B cell (primary cell): ENCODE data around the gene MRPS34. TPM values are rescaled to one million over a fixed set of nuclear protein-coding genes. Genes with fewer than 3 reads are reported as not detected.
A peak's percentile ranks its signal among the peaks of the same experiment; 100 is the strongest.

Experiments used
- ATAC-seq: fragments of 200-7000 bp; cut with Tn5 transposase; one replicate; pipeline ENCODE4 v1.10.0; 2021; ENCODE audit warnings: low read depth, mild to moderate bottlenecking, moderate number of reproducible peaks, moderate library complexity
- CTCF ChIA-PET: fragments of 350-600 bp; sonication (Branson Sonifier 250); formaldehyde crosslinking; loops from one replicate; lab custom pipeline; 2021; ENCODE audit warnings: antibody characterized with exemption, inconsistent platforms; lab: Charles Lee
- POLR2A ChIA-PET: fragments of 350-600 bp; sonication (Branson Sonifier 250); formaldehyde crosslinking; loops from one replicate; lab custom pipeline; 2021; ENCODE audit warnings: antibody characterized with exemption; lab: Charles Lee
- DNase-seq: peaks from one replicate; pipeline ENCODE4 v3.0.0; 2013
- H2AFZ ChIP-seq: 2 replicates; pipeline ENCODE4 v1.6.1; 2012; ENCODE audit warnings: mild to moderate bottlenecking, low read depth, low read length; ENCODE audit not compliant: insufficient read depth, poor library complexity, severe bottlenecking
- H3K27ac ChIP-seq, 2 donors: 1 replicate in 1 of 2; 2 replicates in 1 of 2; pipeline ENCODE4 v1.5.1; 2012 to 2013; ENCODE audit warnings: low read length in 2 of 2, mild to moderate bottlenecking in 2 of 2, moderate library complexity in 1 of 2
- H3K27me3 ChIP-seq, 4 experiments: fragments of 200-600 bp in 1 of 4; sonication (generic) in 1 of 4; replicated peaks in 1 of 4; 1 replicate in 2 of 4; 2 replicates in 2 of 4; pipeline versions ENCODE4 v1.6.1 to v1.7.0; 2013 to 2016; ENCODE audit warnings: low read length in 3 of 4, mild to moderate bottlenecking in 2 of 4, mixed read lengths in 1 of 4, moderate library complexity in 1 of 4; ENCODE audit not compliant: insufficient read depth in 4 of 4, control insufficient read depth in 3 of 4; ENCODE audit errors: control extremely low read depth in 1 of 4
- H3K36me3 ChIP-seq, 2 experiments: replicated peaks in 1 of 2; 1 replicate in 1 of 2; 2 replicates in 1 of 2; pipeline versions ENCODE4 v1.6.1 to v1.7.1; 2013; ENCODE audit warnings: low read length in 1 of 2; ENCODE audit not compliant: insufficient read depth in 2 of 2, control insufficient read depth in 1 of 2; ENCODE audit errors: control extremely low read depth in 1 of 2, extremely low read depth in 1 of 2
- H3K4me1 ChIP-seq, 2 donors: fragments of 200-600 bp in 1 of 2; sonication (generic) in 1 of 2; 1 replicate in 1 of 2; 2 replicates in 1 of 2; pipeline versions ENCODE4 v1.5.1 to v1.6.1; 2013 to 2017; ENCODE audit warnings: low read length in 2 of 2; ENCODE audit not compliant: control insufficient read depth in 2 of 2, insufficient read depth in 2 of 2
- H3K4me2 ChIP-seq: replicated peaks from 2 replicates; pipeline ENCODE3; 2012; ENCODE audit warnings: mild to moderate bottlenecking, low read depth, low read length; ENCODE audit not compliant: poor library complexity, severe bottlenecking
- H3K4me3 ChIP-seq, 5 experiments: fragments of 200-600 bp in 1 of 5; sonication (generic) in 1 of 5; 1 replicate in 3 of 5; 2 replicates in 2 of 5; pipeline versions ENCODE4 v1.5.1 to v1.7.0; 2011 to 2016; ENCODE audit warnings: low read length in 4 of 5, mild to moderate bottlenecking in 4 of 5, low read depth in 2 of 5, control low read depth in 1 of 5, moderate library complexity in 1 of 5; ENCODE audit not compliant: insufficient read depth in 1 of 5; ENCODE audit errors: control extremely low read depth in 1 of 5, extremely low read depth in 1 of 5
- H3K79me2 ChIP-seq: fragments of 200-600 bp; sonication (generic); one replicate; pipeline ENCODE4 v1.6.0; 2016; ENCODE audit warnings: low read length; ENCODE audit not compliant: control insufficient read depth, insufficient read depth
- H3K9ac ChIP-seq: fragments of 200-600 bp; sonication (generic); 2 replicates; pipeline ENCODE4 v1.6.1; 2017; ENCODE audit warnings: mild to moderate bottlenecking, low read length, moderate library complexity
- H3K9me3 ChIP-seq, 3 donors: one replicate each; pipeline versions ENCODE4 v1.6.1 to v1.7.1; 2013; ENCODE audit warnings: low read length in 2 of 3; ENCODE audit not compliant: control insufficient read depth in 2 of 3, insufficient read depth in 1 of 3; ENCODE audit errors: control extremely low read depth in 1 of 3
- H4K20me1 ChIP-seq: 2 replicates; pipeline ENCODE4 v1.6.0; 2012; ENCODE audit warnings: mild to moderate bottlenecking, low read length; ENCODE audit not compliant: insufficient read depth, control insufficient read depth, poor library complexity, severe bottlenecking
- H3K27ac Mint-ChIP-seq: one replicate; pipeline ENCODE4 v1.8.0; 2021; ENCODE audit warnings: mixed read lengths
- H3K27me3 Mint-ChIP-seq: one replicate; pipeline ENCODE4 v1.8.0; 2021; ENCODE audit warnings: mixed read lengths
- H3K4me1 Mint-ChIP-seq: one replicate; pipeline ENCODE4 v1.8.0; 2021; ENCODE audit warnings: mixed read lengths
- H3K4me3 Mint-ChIP-seq: one replicate; pipeline ENCODE4 v1.8.0; 2021; ENCODE audit warnings: mixed read lengths
- H3K9me3 Mint-ChIP-seq: one replicate; pipeline ENCODE4 v1.8.0; 2022; ENCODE audit warnings: mixed read lengths; ENCODE audit not compliant: insufficient read depth
- EZH2 ChIP-seq: IDR thresholded peaks from 2 replicates; pipeline ENCODE4 v1.6.1; 2012; ENCODE audit warnings: borderline replicate concordance, low read depth, mild to moderate bottlenecking, moderate library complexity, low read length; ENCODE audit not compliant: insufficient read depth, poor library complexity, severe bottlenecking
- WGBS: methylation state at CpG from one replicate; pipeline ENCODE4 v1.1.5; 2013; ENCODE audit warnings: missing lambda C conversion rate; ENCODE audit not compliant: insufficient coverage; 5-methylcytosine and 5-hydroxymethylcytosine counted together
- intact Hi-C: fragments of 100-400 bp; cut with micrococcal nuclease; formaldehyde crosslinking; loops from one replicate; pipeline ENCODE4 v1.10.0; 2022
- polyA plus RNA-seq: library from polyadenylated mRNA; depleted of rRNA; stranded (reverse); fragments of >200 nt; gene quantifications from 2 replicates; pipeline ENCODE4 v1.2.3, GENCODE V29; 2012
- total RNA-seq, 2 donors: library from RNA; stranded (reverse); fragments of 120-200 nt in 1 of 2; gene quantifications; 1 replicate in 1 of 2; 2 replicates in 1 of 2; pipeline versions ENCODE4 v1.2.3 to v1.2.4, GENCODE V29; 2013 to 2022
- TF ChIP-seq, protein P1 (sequence below): fragments of 200-600 bp; IDR thresholded peaks from one replicate; pipeline ENCODE4 v1.8.0; 2022; ENCODE audit warnings: antibody characterized with exemption, mild to moderate bottlenecking

MRPS34 gene
- total and polyA plus RNA-seq, 2 donors (not counting 1 experiment from before 2014, with no cell fraction given) = 44.6 to 55.2 TPM

DNA sequence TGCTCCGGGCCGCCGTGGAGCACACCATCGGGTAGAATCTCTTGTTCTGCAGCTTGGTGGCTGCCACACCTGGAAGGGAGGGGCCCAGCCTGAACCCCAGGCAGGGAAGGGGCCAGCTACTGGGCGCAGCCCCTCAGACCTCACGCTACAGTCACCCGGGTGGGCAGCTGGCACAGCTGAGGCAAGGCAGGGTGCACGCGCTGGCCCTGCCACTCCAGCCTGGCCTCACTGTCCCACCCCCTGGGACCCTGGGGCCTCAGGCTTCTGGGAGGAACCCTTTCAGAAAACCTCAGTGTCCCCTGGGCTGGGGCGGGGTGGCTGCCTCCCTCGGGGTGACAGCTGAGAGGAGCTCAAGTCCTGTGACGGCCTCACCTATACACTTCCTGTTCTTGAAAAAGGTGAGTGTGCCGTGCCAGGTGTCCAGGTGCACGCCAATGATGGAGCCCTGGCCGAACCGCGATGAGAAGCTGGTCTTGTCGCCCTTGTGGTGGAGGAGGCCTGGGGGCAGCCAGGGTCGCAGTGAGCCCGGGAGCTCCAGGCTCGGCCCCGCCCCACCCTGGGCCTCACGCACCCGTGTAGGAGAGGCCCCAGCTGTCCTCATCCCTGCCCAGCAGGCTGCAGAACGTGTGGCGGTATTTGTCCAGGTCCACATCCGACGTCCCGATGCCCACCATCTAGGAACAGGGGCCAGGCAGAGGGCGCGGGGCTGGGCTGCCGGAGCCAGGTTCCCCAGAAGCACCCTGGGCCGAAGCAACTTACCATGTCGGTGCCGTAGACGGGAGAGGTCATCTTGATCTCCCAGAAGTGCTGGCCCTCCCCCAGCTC, 4.7 kb upstream of the MRPS34 start:
- Histone ChIP-seq H3K4me2 (no peak overlapping the region), H3K4me1 (peaks cover 21 to 37% of the 10 kb centered on the region in 2 donors), H3K27me3 (no peaks in the 10 kb centered on the region), H2AFZ (no peak overlapping the region), H3K4me3 (no peak overlapping the region), H3K79me2 (peaks cover 53% of the 10 kb centered on the region), H4K20me1 (peaks cover 73% of the 10 kb centered on the region), H3K9ac (no peak overlapping the region), H3K36me3 (peaks cover 0 to 29% of the 10 kb centered on the region in 2 experiments), H3K9me3 (no peaks in the 10 kb centered on the region), H3K27ac (no peak overlapping the region)
- 82% methylated on average over 36 of the region's 36 CpGs for WGBS
- ChIA-PET POLR2A (no interaction called here), CTCF (no interaction called here)
- intact Hi-C loops = no loop called here
- no peak overlapping the region for H3K4me3 Mint-ChIP-seq
- TF ChIP-seq, protein P1, sequence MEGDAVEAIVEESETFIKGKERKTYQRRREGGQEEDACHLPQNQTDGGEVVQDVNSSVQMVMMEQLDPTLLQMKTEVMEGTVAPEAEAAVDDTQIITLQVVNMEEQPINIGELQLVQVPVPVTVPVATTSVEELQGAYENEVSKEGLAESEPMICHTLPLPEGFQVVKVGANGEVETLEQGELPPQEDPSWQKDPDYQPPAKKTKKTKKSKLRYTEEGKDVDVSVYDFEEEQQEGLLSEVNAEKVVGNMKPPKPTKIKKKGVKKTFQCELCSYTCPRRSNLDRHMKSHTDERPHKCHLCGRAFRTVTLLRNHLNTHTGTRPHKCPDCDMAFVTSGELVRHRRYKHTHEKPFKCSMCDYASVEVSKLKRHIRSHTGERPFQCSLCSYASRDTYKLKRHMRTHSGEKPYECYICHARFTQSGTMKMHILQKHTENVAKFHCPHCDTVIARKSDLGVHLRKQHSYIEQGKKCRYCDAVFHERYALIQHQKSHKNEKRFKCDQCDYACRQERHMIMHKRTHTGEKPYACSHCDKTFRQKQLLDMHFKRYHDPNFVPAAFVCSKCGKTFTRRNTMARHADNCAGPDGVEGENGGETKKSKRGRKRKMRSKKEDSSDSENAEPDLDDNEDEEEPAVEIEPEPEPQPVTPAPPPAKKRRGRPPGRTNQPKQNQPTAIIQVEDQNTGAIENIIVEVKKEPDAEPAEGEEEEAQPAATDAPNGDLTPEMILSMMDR = no peak
- no peak for TF ChIP-seq EZH2
- no peak overlapping the region for H3K27ac Mint-ChIP-seq
- no peaks in the 10 kb centered on the region for H3K27me3 Mint-ChIP-seq
- DNase-seq (no peak), ATAC-seq (no peak)
- H3K4me1 Mint-ChIP-seq = peaks cover 26% of the 10 kb centered on the region
- H3K9me3 Mint-ChIP-seq = no peaks in the 10 kb centered on the region

DNA sequence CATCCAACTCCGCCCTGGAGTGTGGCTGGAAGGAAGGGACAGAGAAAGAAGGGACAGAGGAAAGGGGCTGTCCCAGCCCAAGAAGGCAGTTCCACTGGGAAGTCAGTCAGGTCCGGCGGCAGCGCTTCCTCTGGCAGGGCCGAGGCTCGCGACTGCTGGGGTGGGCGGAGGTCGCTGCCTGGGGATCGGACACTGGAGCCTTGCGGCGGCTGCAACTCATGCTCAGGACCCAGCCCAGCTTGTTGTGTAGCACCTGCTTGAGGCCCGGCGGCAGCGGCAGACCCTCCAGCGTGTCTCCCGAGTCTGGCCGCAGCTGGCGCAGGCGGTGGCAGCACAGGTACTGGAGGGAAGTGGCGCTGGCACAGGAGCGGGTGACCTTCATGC, 4.0 kb upstream of the MRPS34 start:
- no peak overlapping the region for H3K4me3 ChIP-seq
- H2AFZ ChIP-seq = no peak overlapping the region
- H3K4me1 ChIP-seq = peaks cover 24 to 42% of the 10 kb centered on the region in 2 donors
- peaks cover 0 to 29% of the 10 kb centered on the region in 2 experiments for H3K36me3 ChIP-seq
- H3K27ac Mint-ChIP-seq = peak overlapping the region; percentile 32
- H3K79me2 ChIP-seq = peaks cover 55% of the 10 kb centered on the region
- ATAC-seq (no peak), DNase-seq (no peak)
- no peaks in the 10 kb centered on the region for H3K9me3 ChIP-seq
- no peak overlapping the region for H3K4me3 Mint-ChIP-seq
- H3K9ac ChIP-seq = no peak overlapping the region
- no peak overlapping the region for H3K27ac ChIP-seq
- H3K27me3 Mint-ChIP-seq = no peaks in the 10 kb centered on the region
- peaks cover 79% of the 10 kb centered on the region for H4K20me1 ChIP-seq
- peaks cover 30% of the 10 kb centered on the region for H3K4me1 Mint-ChIP-seq
- TF ChIP-seq, protein P1 = no peak
- TF ChIP-seq EZH2 = no peak
- ChIA-PET CTCF (interaction anchor here (0.6 kb wide), 1 partner anchor 76 kb away, joined by 3 read pairs; no protein-coding TSS in a partner anchor), POLR2A (no interaction called here)
- 97% methylated on average over 22 of the region's 22 CpGs for WGBS
- H3K9me3 Mint-ChIP-seq = no peaks in the 10 kb centered on the region
- no peaks in the 10 kb centered on the region for H3K27me3 ChIP-seq
- intact Hi-C loops = no loop called here
- no peak overlapping the region for H3K4me2 ChIP-seq
